PC-3 (cell line): Measurements from ENCODE around the gene THRB. TPM values are rescaled to one million over a fixed set of nuclear protein-coding genes. Genes with fewer than 3 reads are reported as not detected.

Experiments
- ATAC-seq: fragments of 200-7000 bp; cut with Tn5 transposase; 2 replicates; pipeline ENCODE4 v1.9.1; 2020; ENCODE audit warnings: mild to moderate bottlenecking, moderate library complexity
- BruUV-seq: library from RNA; stranded (reverse); fragments of 400-500 nt; replicated peaks from 2 replicates; lab custom pipeline; 2021; lab: Mats Ljungman, UMichigan
- CTCF ChIA-PET: fragments of 300-600 bp; sonication (Branson Sonifier 250); formaldehyde crosslinking; loops from one replicate; lab custom pipeline; 2022; ENCODE audit warnings: antibody characterized with exemption; lab: Charles Lee
- POLR2A ChIA-PET: fragments of 300-600 bp; sonication (Branson Sonifier 250); formaldehyde crosslinking; loops from one replicate; lab custom pipeline; 2022; ENCODE audit warnings: antibody characterized with exemption; ENCODE audit not compliant: unreplicated experiment; lab: Charles Lee
- DNase-seq: peaks from one replicate; pipeline ENCODE4 v3.0.0-alpha.2; 2015
- H2AFZ ChIP-seq: fragments of 300-600 bp; sonication (generic); 2 replicates; pipeline ENCODE4 v1.6.0; 2016; ENCODE audit warnings: antibody characterized with exemption, low read length
- H3F3A ChIP-seq: fragments of 300-600 bp; sonication (generic); one replicate; pipeline ENCODE4 v1.6.0; 2017; ENCODE audit warnings: antibody characterized with exemption, low read length, control low read depth, mild to moderate bottlenecking; ENCODE audit not compliant: unreplicated experiment
- H3K27ac ChIP-seq: fragments of 300-600 bp; sonication (generic); 2 replicates; pipeline ENCODE4 v1.5.1; 2016; ENCODE audit warnings: mild to moderate bottlenecking, low read length
- H3K27me3 ChIP-seq: fragments of 300-600 bp; sonication (generic); 2 replicates; pipeline ENCODE4 v1.6.1; 2016; ENCODE audit warnings: low read length, mixed read lengths
- H3K36me3 ChIP-seq: fragments of 300-600 bp; sonication (generic); 2 replicates; pipeline ENCODE4 v1.6.1; 2016; ENCODE audit warnings: low read depth, mixed run types, low read length, mixed read lengths
- H3K4me1 ChIP-seq: fragments of 300-600 bp; sonication (generic); 2 replicates; pipeline ENCODE4 v1.5.1; 2016; ENCODE audit warnings: low read length; ENCODE audit not compliant: insufficient read depth
- H3K4me2 ChIP-seq: fragments of 300-600 bp; sonication (generic); 2 replicates; pipeline ENCODE4 v1.6.0; 2016; ENCODE audit warnings: low read length
- H3K4me3 ChIP-seq: fragments of 300-600 bp; sonication (generic); 2 replicates; pipeline ENCODE4 v1.5.1; 2016; ENCODE audit warnings: mild to moderate bottlenecking, low read length, mixed read lengths
- H3K79me2 ChIP-seq: fragments of 300-600 bp; sonication (generic); 2 replicates; pipeline ENCODE4 v1.6.1; 2017; ENCODE audit warnings: low read length, mixed read lengths
- H3K9ac ChIP-seq: fragments of 300-600 bp; sonication (generic); 2 replicates; pipeline ENCODE4 v1.6.0; 2016; ENCODE audit warnings: mild to moderate bottlenecking, low read length
- H3K9me2 ChIP-seq: fragments of 300-600 bp; sonication (generic); replicated peaks from 2 replicates; pipeline ENCODE4 v1.6.1; 2016; ENCODE audit warnings: mixed run types, low read length, mixed read lengths
- H3K9me3 ChIP-seq: fragments of 300-600 bp; sonication (generic); 2 replicates; pipeline ENCODE4 v1.6.1; 2016; ENCODE audit warnings: low read length, mixed read lengths
- H4K20me1 ChIP-seq: fragments of 300-600 bp; sonication (generic); 2 replicates; pipeline ENCODE4 v1.6.1; 2016; ENCODE audit warnings: low read length, mixed read lengths
- CTCF ChIP-seq: fragments of 300-600 bp; sonication (generic); conservative IDR thresholded peaks from 2 replicates; pipeline ENCODE4 v1.5.1; 2017; ENCODE audit warnings: antibody characterized with exemption, low read depth, mild to moderate bottlenecking, low read length
- EZH2 ChIP-seq: fragments of 300-600 bp; sonication (generic); IDR thresholded peaks from one replicate; pipeline ENCODE4 v1.6.1; 2017; ENCODE audit warnings: antibody characterized with exemption, mild to moderate bottlenecking, low read length; ENCODE audit not compliant: unreplicated experiment
- EZH2phosphoT487 ChIP-seq: fragments of 300-600 bp; sonication (generic); IDR thresholded peaks from 2 replicates; pipeline ENCODE4 v1.6.1; 2018; ENCODE audit warnings: mild to moderate bottlenecking, antibody characterized with exemption, low read length, borderline replicate concordance
- intact Hi-C: fragments of 100-400 bp; cut with micrococcal nuclease; formaldehyde crosslinking; loops from 2 replicates; pipeline ENCODE4 v1.9.0; 2023
- total RNA-seq: library from RNA; depleted of rRNA; stranded (reverse); fragments of >200 nt; gene quantifications from 2 replicates; pipeline ENCODE4 v1.2.3, GENCODE V29; 2014

THRB gene
- total RNA-seq, 1 experiment from 2014 or later: 9.7 TPM

- Histone ChIP-seq H2AFZ (peak overlapping the region; percentile 40; the same call in 1 of the 2 replicates), H3K27me3 (no peaks in the 10 kb centered on the region), H3K4me2 (no peak overlapping the region), H4K20me1 (no peaks in the 10 kb centered on the region), H3K79me2 (no peaks in the 10 kb centered on the region), H3K9ac (no peak overlapping the region), H3F3A (no peaks in the 10 kb centered on the region), H3K9me2 (no peaks in the 10 kb centered on the region), H3K4me3 (no peak overlapping the region), H3K27ac (no peak overlapping the region), H3K36me3 (no peaks in the 10 kb centered on the region), H3K4me1 (peaks cover 3% of the 10 kb centered on the region; the same call in 1 of the 2 replicates), H3K9me3 (no peaks in the 10 kb centered on the region)
- TF ChIP-seq EZH2 (no peak), CTCF (peak; percentile 91), EZH2phosphoT487 (no peak)
- ATAC-seq (peak; percentile 46; the same call in 1 of the 2 replicates), DNase-seq (peak; percentile 81)
- POLR2A ChIA-PET: no interaction called here
- no TSS peak for BruUV-seq
- intact Hi-C loops: loop anchor here (2.0 kb wide), 3 partner anchors 230 to 420 kb away; partner anchors contain the start of gene THRB
- CTCF ChIA-PET: interaction anchor here (0.6 to 1.0 kb wide), 6 partner anchors 27 to 419 kb away, joined by 3 to 5 read pairs (median 4); no protein-coding TSS in a partner anchor
Observed at GRCh38 chr3:24264748-24265158, 229.9 kb downstream of the THRB start.

GRCh38 chr3:24264011-24264410, 230.6 kb downstream of the THRB start:
- no peak overlapping the region for H3K4me2 ChIP-seq
- H3K9me2 ChIP-seq: no peaks in the 10 kb centered on the region
- H2AFZ ChIP-seq: no peak overlapping the region
- H3K4me3 ChIP-seq: no peak overlapping the region
- H3K9me3 ChIP-seq: no peaks in the 10 kb centered on the region
- no TSS peak for BruUV-seq
- H3K4me1 ChIP-seq: peaks cover 3% of the 10 kb centered on the region; the same call in 1 of the 2 replicates
- H4K20me1 ChIP-seq: no peaks in the 10 kb centered on the region
- H3K36me3 ChIP-seq: no peaks in the 10 kb centered on the region
- ChIA-PET POLR2A (no interaction called here), CTCF (interaction anchor here (0.7 kb wide), 1 partner anchor 102 kb away, joined by 5 read pairs; no protein-coding TSS in a partner anchor)
- no peak overlapping the region for H3K27ac ChIP-seq
- no peak for ATAC-seq
- H3K79me2 ChIP-seq: no peaks in the 10 kb centered on the region
- no peaks in the 10 kb centered on the region for H3F3A ChIP-seq
- intact Hi-C loops: loop anchor here (2.0 kb wide), 3 partner anchors 231 to 421 kb away; partner anchors contain the start of gene THRB
- TF ChIP-seq CTCF: no peak
- no peaks in the 10 kb centered on the region for H3K27me3 ChIP-seq
- DNase-seq: no peak
- no peak overlapping the region for H3K9ac ChIP-seq

GRCh38 chr3:24263069-24263668, 231.5 kb downstream of the THRB start:
- no peak overlapping the region for H3K4me2 ChIP-seq
- no peak overlapping the region for H3K27ac ChIP-seq
- no peaks in the 10 kb centered on the region for H3K36me3 ChIP-seq
- no peaks in the 10 kb centered on the region for H3K9me3 ChIP-seq
- H3K4me3 ChIP-seq: no peak overlapping the region
- no peak overlapping the region for H3K9ac ChIP-seq
- no peak for DNase-seq
- no peaks in the 10 kb centered on the region for H3K79me2 ChIP-seq
- no peaks in the 10 kb centered on the region for H3K27me3 ChIP-seq
- CTCF ChIA-PET: interaction anchor here (0.6 kb wide), 1 partner anchor 9 kb away, joined by 6 read pairs; no protein-coding TSS in a partner anchor
- no peaks in the 10 kb centered on the region for H4K20me1 ChIP-seq
- TF ChIP-seq EZH2: no peak
- no peak for TF ChIP-seq CTCF
- TF ChIP-seq EZH2phosphoT487: no peak
- H3K9me2 ChIP-seq: no peaks in the 10 kb centered on the region
- no peaks in the 10 kb centered on the region for H3F3A ChIP-seq
- peaks cover 3% of the 10 kb centered on the region; the same call in 1 of the 2 replicates for H3K4me1 ChIP-seq
- POLR2A ChIA-PET: no interaction called here
- intact Hi-C loops: no loop called here
- BruUV-seq: no TSS peak
- no peak overlapping the region for H2AFZ ChIP-seq
- no peak for ATAC-seq
